Activated T-cell treated with anti-CD3 and anti-CD28 coated beads for 24 hours (primary cell): ENCODE data around the gene PSMB9.
"Not testable (repeated sequence)": the region's sequence is repeated elsewhere in the genome, so short reads cannot be mapped to it uniquely, and the experiment has no call there.

Source experiments
- DNase-seq: peaks from one replicate; pipeline ENCODE4 v3.0.0-alpha.2; 2020; ENCODE audit warnings: low read depth

Gene PSMB9

DNA sequence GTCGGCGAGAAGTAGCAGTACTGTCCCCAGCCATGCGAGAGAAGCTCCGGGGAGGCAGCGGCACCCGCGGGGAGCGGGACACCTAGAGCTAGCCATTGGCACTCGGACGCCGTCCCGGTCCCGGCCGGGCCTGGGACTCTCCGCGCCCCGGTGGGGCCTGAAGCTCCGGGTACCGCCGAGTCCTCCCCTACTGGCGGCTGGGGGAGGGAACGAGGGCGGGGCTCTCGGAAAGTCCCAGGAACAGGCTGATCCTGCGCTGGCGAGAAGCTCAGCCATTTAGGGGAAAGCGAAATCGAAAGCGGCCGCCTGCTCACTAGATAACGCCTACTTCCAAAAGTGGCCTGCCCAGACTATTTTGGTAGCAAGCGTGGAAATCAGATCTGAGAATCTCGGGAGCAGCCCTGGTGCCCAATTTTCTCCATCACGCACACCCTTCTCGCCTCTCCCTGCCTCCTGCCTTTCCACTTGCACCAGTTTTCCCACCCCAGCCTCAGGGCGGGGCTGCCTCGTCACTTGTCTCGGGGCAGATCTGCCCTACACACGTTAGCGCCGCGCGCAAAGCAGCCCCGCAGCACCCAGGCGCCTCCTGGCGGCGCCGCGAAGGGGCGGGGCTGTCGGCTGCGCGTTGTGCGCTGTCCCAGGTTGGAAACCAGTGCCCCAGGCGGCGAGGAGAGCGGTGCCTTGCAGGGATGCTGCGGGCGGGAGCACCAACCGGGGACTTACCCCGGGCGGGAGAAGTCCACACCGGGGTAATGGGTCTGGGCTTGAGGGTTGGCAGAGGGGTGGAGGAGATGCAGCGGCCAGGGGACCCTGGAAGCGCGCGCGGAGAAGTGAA lies at the start of gene PSMB9, which contains the start of gene TAP1:
Gene PSMB9 (plus strand): TSS at position 652 of the 835 bp plus-strand sequence. CDS start 38 bp downstream, at position 690.
Gene TAP1 (minus strand): TSS at position 164 of the 835 bp plus-strand sequence. CDS start 68 bp downstream, at position 96.
- peak; percentile 94 for DNase-seq

DNA sequence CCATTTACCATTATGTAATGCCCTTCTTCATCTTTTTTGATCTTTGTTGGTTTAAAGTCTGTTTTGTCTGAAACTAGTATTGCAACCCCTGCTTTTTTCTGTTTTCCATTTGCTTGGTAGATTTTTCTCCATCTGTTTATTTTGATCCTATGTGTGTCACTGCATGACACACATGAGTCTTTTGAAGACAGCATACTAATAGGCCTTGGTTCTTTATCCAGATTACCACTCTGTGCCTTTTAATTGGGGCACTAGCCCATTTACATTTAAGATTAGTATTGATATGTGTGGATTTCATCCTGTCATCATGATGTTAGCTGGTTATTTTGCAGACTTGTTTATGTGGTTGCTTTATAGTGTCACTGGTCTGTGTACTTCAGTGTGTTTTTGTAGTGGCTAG lies 48.6 kb upstream of the PSMB9 start:
- not testable (repeated sequence) for DNase-seq

GRCh38 chr6:32807020-32807580 lies 46.9 kb upstream of the PSMB9 start:
- DNase-seq = no peak

DNA sequence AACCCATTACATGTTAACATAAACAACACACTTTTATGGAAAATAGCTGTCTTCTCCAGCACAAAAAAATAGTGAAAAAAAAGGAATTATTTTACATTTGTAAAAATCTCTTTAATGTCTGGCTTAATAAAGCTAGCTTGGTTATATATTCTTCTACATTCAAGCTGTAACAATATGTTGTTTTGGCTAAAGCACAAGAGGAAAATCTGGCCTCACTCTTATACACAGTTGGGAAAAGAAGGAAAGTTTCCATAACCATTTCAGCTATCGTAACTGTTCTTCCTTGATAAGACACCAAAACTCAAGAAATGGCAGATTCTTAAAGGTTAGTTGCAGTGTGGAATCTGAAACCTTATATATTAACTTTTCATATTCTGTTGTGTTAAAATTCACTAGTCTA lies 44.8 kb upstream of the PSMB9 start:
- no peak for DNase-seq

DNA sequence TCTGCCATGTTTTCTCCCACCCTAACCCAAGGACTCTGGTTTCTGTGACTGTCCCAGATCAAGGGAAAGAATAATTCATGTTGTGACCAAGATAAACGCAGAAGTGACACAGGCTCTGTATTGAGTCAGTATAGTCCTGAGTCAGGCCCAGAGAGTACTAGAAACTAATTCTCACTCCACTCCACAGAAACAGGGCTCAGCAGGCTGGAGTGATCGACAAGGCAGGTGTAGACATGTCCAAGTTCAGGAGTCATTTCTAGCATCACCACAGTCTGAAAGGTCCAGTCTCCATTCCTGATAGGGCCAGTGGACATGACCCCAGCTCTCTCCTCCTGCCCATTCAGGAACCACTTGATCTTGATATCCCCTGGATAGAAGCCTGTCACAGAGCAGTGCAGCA lies 39.8 kb upstream of the PSMB9 start:
- no peak for DNase-seq

- no peak for DNase-seq
These were observed 38.9 kb upstream of the PSMB9 start for GRCh38 chr6:32815115-32815514.

GRCh38 chr6:32815996-32816395 lies 38.0 kb upstream of the PSMB9 start:
- DNase-seq = no peak

GRCh38 chr6:32816746-32817204 lies 37.2 kb upstream of the PSMB9 start, which contains the start of gene HLA-DOB:
Gene HLA-DOB (minus strand): TSS chr6:32817002. CDS start chr6:32816951, 51 bp downstream.
- no peak for DNase-seq

DNA sequence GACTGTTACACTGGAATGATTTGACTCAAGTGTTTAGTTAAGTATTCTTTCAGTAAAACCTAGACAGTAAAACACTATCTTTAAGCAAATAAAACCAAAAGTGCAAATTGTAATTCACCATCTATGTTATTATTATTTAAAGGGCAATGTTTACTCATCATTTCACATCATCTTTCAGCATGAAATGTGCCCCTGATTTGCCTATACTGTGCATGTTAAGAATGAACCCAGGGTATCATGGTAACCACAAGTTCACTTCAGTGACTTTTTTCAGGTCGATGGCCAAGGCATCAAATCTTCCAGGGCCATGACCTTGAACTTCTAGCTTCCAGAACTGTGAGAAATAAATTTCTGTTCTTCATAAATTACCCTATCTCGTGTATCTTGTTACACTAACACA lies 35.1 kb upstream of the PSMB9 start:
- no peak for DNase-seq

- DNase-seq = no peak
These were observed 34.3 kb upstream of the PSMB9 start for GRCh38 chr6:32819729-32820128.

GRCh38 chr6:32825966-32826365 lies 28.0 kb upstream of the PSMB9 start:
- no peak for DNase-seq

GRCh38 chr6:32827025-32827424 lies 27.0 kb upstream of the PSMB9 start:
- no peak for DNase-seq

GRCh38 chr6:32829495-32829894 lies 24.5 kb upstream of the PSMB9 start:
- no peak for DNase-seq

GRCh38 chr6:32830017-32830416 lies 24.0 kb upstream of the PSMB9 start:
- DNase-seq = no peak

GRCh38 chr6:32830936-32831335 lies 23.1 kb upstream of the PSMB9 start:
- DNase-seq = no peak

DNA sequence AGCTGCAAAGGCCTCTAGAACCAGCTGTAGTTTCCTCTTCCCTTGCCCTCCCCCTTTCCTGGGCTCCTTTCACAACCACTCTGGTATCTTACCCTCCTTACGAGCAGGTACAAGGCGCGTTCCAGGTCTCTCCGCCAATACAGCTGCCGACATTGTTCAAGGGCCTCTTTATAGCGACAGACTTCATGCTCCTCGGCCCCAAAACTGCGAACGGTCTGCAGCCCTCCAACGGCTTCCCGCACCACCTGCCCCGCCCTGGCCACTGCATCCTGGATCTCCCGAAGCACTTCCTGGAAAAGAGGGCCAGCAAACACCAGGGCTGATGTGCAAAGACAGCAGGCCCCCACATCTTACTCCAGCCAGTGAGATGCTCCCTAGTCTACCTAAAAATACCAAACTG lies 21.5 kb upstream of the PSMB9 start:
- no peak for DNase-seq

- no peak for DNase-seq
These were observed 20.3 kb upstream of the PSMB9 start for GRCh38 chr6:32833664-32834063.

- DNase-seq = no peak
These were observed 18.7 kb upstream of the PSMB9 start for GRCh38 chr6:32835167-32835893.

- no peak for DNase-seq
These were observed 17.1 kb upstream of the PSMB9 start for GRCh38 chr6:32836873-32837272.

GRCh38 chr6:32837651-32838113 lies 16.3 kb upstream of the PSMB9 start:
- no peak for DNase-seq

- DNase-seq = peak; percentile 94
These were observed 15.7 kb upstream of the PSMB9 start, which contains the start of gene TAP2 for GRCh38 chr6:32838114-32838958. Gene TAP2 (minus strand): TSS chr6:32838739. CDS start chr6:32838233, 506 bp downstream.
